Esophagus squamous epithelium (tissue), 4 donors: ENCODE data around the gene SORD.
"Not testable (repeated sequence)": the region's sequence is repeated elsewhere in the genome, so short reads cannot be mapped to it uniquely, and the experiment has no call there.

Source experiments
- POLR2A ChIP-seq, 4 donors: fragments of 450-650 bp; IDR thresholded peaks; one replicate each; pipeline ENCODE4 v1.6.1; 2017; ENCODE audit warnings: antibody characterized with exemption in 4 of 4, mild to moderate bottlenecking in 4 of 4, moderate library complexity in 3 of 4
- TF ChIP-seq, protein P1 (sequence below), 6 experiments: fragments of 450-650 bp in 4 of 6; fragments of 200-600 bp in 2 of 6; sonication (generic) in 2 of 6; IDR thresholded peaks; one replicate each; pipeline ENCODE4 v1.5.1; 2016 to 2019; ENCODE audit warnings: antibody characterized with exemption in 6 of 6, mild to moderate bottlenecking in 4 of 6, moderate library complexity in 4 of 6

DNA sequence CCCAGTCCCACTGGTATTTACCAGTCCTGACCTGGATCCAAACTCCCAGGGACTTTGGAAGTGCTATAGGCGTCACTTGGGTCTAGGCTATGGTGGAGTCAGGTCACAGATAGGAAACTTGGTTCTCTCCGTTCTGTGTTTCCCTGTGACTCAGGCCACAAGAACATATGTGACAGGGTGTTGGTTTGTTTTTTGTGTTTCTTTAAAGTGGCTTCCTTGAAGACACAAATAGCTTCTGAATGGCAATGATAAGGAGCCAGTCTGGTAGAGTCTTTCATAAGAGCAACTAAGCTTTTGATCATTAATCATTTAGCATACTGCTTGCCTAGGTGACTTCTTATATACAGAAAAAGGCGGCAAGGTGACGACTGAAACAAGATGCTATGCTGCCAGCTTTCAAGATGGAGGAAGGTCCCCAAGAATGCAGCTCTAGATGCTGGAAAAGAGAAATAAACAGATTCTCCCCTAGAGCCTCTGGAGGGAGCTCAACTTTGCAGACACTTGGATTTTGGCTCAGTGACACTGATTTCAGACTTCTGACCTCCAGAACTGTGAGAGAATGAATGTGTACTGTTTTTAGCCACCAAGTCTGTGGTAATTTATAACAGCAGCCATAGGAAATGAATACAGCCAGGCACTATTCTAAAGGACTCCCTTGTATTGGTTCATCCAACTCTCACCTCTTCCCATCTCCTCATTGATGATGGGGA is 36.5 kb upstream of the SORD start:
- TF ChIP-seq, protein P1, sequence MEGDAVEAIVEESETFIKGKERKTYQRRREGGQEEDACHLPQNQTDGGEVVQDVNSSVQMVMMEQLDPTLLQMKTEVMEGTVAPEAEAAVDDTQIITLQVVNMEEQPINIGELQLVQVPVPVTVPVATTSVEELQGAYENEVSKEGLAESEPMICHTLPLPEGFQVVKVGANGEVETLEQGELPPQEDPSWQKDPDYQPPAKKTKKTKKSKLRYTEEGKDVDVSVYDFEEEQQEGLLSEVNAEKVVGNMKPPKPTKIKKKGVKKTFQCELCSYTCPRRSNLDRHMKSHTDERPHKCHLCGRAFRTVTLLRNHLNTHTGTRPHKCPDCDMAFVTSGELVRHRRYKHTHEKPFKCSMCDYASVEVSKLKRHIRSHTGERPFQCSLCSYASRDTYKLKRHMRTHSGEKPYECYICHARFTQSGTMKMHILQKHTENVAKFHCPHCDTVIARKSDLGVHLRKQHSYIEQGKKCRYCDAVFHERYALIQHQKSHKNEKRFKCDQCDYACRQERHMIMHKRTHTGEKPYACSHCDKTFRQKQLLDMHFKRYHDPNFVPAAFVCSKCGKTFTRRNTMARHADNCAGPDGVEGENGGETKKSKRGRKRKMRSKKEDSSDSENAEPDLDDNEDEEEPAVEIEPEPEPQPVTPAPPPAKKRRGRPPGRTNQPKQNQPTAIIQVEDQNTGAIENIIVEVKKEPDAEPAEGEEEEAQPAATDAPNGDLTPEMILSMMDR (IDR thresholded peaks at IDR 0.05) = not testable (repeated sequence)
- TF ChIP-seq POLR2A (IDR thresholded peaks at IDR 0.05) = not testable (repeated sequence)
